GM12875 (cell line): ENCODE measurements around the gene ACE.

Experiments
- H3K4me3 ChIP-seq: one replicate; pipeline ENCODE4 v1.5.1; 2011; ENCODE audit warnings: low read depth, low read length, control low read depth
- TF ChIP-seq, protein P1 (sequence below): IDR thresholded peaks from 2 replicates; pipeline ENCODE4 v1.5.1; 2011; ENCODE audit warnings: low read depth, mild to moderate bottlenecking, control low read depth, inconsistent platforms, low read length, moderate library complexity, borderline replicate concordance; ENCODE audit not compliant: insufficient read depth

ACE gene

DNA sequence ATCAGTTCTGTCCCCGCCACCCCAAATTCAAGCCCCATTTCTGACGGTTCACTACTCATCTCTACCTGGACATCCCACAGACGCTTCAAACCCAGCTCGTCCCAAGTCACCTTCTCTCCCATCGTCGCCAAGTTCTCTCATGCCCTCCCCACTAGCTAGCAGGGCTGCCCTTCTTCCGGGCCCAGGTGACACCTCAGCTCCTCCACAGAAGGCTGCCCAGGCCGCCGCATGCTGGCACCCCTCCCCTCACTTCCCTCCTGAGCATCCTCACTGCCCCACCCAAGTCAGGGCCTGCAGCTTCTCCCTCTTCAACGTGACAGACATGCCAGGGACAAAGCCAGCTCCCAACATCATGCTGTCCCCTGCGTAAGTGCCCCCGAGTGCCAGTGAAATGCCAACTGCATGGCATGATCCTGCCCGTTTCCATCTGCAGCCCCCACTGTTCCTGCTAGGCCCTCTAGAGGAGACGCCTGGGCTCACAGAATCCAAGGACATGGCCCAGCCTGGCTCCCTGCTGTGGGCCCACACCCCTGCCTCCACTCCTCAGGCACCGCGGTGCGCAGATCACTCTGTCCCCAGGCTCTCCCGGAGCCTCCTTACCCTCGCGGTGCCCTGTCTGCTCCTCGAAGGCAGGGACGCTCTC is 36.6 kb upstream of the ACE start:
- TF ChIP-seq, protein P1, sequence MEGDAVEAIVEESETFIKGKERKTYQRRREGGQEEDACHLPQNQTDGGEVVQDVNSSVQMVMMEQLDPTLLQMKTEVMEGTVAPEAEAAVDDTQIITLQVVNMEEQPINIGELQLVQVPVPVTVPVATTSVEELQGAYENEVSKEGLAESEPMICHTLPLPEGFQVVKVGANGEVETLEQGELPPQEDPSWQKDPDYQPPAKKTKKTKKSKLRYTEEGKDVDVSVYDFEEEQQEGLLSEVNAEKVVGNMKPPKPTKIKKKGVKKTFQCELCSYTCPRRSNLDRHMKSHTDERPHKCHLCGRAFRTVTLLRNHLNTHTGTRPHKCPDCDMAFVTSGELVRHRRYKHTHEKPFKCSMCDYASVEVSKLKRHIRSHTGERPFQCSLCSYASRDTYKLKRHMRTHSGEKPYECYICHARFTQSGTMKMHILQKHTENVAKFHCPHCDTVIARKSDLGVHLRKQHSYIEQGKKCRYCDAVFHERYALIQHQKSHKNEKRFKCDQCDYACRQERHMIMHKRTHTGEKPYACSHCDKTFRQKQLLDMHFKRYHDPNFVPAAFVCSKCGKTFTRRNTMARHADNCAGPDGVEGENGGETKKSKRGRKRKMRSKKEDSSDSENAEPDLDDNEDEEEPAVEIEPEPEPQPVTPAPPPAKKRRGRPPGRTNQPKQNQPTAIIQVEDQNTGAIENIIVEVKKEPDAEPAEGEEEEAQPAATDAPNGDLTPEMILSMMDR = no peak
- no peak overlapping the region for H3K4me3 ChIP-seq

DNA sequence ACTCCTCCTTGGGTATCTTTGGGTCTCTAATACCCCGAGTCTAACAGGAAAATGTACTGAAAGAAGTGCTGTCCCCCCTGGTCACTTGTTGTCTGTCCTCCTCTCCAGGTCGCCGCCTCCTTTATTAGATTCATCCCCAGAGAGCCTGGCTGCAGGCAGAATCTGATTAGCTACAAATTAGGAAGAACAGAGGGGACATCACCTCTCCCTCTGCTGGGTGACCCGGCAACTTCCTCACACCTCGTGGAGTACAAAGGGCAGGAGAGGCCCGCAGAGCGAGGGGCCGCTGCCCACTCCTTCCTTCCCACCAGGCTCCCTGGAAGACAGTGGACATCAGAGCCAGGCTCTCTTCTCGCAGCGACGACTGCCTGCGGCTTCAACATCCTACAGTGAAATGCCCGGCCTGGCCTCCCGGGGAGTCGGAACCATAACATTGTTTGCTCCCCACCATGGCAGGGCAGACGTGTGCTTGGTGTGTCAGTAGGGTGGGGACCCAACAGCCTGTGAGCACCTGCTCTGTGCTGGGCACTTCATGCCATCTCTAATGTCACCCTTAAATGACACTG is 36.0 kb upstream of the ACE start:
- no peak overlapping the region for H3K4me3 ChIP-seq
- TF ChIP-seq, protein P1 = no peak

DNA sequence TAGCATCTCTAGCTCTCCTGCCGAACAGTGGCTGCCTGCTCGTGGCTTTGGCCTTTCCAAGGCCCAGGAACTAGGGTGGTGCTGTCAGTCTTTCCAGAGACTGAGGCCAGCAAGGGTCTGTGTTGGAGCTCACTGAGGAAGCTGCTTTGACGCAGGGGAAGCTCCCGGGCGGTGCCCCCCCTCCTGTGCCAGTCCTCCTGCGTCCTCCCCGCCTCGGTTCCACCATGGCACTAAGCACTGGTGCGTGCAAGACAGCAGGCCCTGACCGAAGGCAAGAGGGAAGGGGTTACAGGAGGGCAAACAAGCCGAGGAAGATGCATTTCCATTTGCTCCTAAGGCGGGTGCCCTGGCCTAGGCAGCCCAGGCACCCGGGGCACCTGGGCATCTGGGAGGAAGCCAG is 35.2 kb upstream of the ACE start:
- TF ChIP-seq, protein P1 = no peak
- H3K4me3 ChIP-seq = no peak overlapping the region

DNA sequence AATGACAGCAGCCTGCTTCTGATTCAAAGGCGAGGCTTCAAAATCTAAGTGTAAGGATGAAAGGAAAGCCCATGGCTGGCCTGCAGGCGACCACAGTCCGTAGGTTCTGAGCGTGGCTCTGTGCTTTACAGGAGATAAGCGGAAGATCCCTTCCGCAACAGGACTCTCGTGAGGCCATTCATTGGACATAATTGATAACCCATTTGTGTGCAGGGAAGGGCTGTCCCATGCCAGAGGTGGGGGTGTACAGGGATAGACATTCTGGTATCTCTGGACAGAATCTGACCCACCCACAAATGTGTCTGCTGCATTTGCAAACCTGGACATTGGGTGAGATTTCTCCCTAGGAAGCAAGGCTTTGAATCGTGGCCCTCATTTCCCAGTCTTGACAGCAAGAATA is 34.8 kb upstream of the ACE start:
- H3K4me3 ChIP-seq = no peak overlapping the region
- TF ChIP-seq, protein P1 = no peak

DNA sequence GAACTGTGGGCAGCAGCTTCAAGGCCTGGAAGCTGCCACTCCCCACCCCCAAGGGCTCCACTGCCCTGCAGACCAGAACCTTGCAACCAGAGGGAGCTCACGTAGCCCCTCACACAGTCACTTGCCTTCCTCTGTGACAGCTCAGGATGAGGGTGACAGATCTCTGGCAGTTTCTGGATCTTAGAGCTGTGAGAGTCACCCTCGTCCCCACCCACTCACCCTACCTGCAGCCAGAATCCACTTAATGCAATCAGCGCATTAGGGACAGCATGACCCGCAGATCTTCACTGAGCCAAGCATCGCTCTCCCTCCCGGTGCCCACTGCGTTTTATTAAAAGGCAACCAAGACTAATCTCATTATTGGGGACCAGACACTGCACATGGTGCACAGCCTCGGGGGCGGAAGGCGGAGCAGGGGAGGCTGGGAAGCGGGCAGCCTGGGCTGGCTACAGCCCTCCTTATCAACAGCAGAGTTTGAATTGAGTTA is 34.3 kb upstream of the ACE start:
- TF ChIP-seq, protein P1 = peak; percentile 18; the same call in 1 of the 2 replicates
- no peak overlapping the region for H3K4me3 ChIP-seq

DNA sequence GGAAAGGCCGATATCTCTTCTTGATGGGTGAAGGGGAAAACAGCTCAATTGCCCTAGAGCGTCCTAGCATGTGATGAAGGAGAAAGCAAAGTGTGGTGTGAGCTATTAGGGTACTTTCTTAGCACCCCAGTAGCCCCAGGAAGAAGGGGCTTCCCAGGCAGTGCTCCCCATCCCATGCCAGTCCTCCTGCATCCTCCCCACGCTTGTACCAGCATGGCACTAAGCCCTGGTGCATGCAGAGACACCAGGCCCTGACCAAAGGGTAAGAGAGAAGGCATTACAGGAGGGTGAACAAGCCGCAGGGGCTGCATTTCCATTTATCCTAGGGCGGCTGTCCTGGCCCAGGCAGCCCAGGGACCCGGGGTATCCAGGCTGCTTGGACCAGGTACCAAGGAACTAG is 33.8 kb upstream of the ACE start:
- TF ChIP-seq, protein P1 = no peak
- no peak overlapping the region for H3K4me3 ChIP-seq

DNA sequence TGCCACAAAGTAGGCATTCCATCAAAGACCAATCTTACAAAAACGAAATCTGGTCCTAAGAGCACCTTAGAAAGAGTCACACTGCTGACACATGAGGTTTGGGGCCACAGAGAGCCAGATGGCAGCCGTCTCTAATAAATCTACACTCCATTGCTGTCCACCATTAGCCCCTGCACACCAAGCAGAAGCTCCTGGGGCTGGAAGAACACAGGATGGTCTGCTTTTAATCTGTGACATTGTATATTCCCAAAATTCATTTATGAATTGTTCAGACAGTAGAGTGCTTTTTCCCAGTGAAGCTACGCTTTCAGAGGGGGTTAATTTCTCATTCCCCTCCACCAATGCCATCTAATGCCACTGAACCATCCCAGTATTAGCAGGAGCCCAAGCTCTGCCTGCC is 32.4 kb upstream of the ACE start:
- TF ChIP-seq, protein P1 = no peak
- H3K4me3 ChIP-seq = no peak overlapping the region
